Heart left ventricle (tissue), 13 donors: Measurements from ENCODE around the gene ATXN7L1.

Experiments
- POLR2A ChIP-seq, 2 donors: fragments of 450-650 bp; IDR thresholded peaks; one replicate each; pipeline ENCODE4 v1.6.1; 2017; ENCODE audit warnings: antibody characterized with exemption in 2 of 2, mild to moderate bottlenecking in 2 of 2, moderate library complexity in 2 of 2
- TF ChIP-seq, protein P1 (sequence below), 12 donors: fragments of 200-600 bp; sonication (generic) in 4 of 12; IDR thresholded peaks; one replicate each; pipeline versions ENCODE4 v1.5.0 to v1.8.0; 2018 to 2022; ENCODE audit warnings: antibody characterized with exemption in 12 of 12, mild to moderate bottlenecking in 5 of 12
- donor health status: ischemic (EF 13 %, LVEDD 7.1; RV severe dilation, severe dysfunction).
- donor health status: DM: no; HTN: yes; CAD: no.
- donor health status: DM: no; HTN: no; CAD: no.
- donor health status: ischemic (EF 25% LVEDD 6.9; RV normal size, moderate dysfunction).
- donor health status: ischemic (EF 25% LVEDD 5.7; RV mildly dilated, moderate dysfunction).
- donor health status: ischemic (EF 35%, LVEDD 5.7; RV mildly dilated, moderate dysfunction).
- donor health status: nonischemic (EF 11% LVEDD 7.7; RV severe dilation, severe dysfunction).
- donor health status: DM: yes; HTN: yes; CAD: no.
- donor health status: PGD.
- donor health status: ischemic (EF 29% LVEDD 5.4; RV normal size, mild dysfunction).
- donor health status: nonischemic (EF 23%, LVEDD 6.1; RV moderate dilation, normal function).

DNA sequence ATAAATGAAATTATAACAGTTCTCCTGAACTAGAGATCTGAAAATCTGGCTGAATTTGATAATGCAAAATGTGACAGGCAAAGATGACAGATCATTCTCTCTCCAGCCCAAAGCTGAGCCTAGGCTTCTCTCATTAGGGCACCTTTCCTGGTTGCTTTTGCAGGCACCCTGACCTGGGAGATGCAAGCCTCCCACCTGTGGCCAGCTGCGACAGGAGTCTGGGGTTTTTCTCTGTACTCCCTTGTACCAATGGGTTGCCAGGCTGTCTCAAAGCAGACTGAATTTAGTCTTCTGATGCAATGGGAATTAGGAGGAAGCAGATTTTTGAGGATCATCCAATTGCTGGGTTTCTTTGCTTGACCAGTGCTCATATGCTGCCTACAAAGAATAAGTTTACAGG lies 210.1 kb downstream of the ATXN7L1 start:
- TF ChIP-seq, protein P1, sequence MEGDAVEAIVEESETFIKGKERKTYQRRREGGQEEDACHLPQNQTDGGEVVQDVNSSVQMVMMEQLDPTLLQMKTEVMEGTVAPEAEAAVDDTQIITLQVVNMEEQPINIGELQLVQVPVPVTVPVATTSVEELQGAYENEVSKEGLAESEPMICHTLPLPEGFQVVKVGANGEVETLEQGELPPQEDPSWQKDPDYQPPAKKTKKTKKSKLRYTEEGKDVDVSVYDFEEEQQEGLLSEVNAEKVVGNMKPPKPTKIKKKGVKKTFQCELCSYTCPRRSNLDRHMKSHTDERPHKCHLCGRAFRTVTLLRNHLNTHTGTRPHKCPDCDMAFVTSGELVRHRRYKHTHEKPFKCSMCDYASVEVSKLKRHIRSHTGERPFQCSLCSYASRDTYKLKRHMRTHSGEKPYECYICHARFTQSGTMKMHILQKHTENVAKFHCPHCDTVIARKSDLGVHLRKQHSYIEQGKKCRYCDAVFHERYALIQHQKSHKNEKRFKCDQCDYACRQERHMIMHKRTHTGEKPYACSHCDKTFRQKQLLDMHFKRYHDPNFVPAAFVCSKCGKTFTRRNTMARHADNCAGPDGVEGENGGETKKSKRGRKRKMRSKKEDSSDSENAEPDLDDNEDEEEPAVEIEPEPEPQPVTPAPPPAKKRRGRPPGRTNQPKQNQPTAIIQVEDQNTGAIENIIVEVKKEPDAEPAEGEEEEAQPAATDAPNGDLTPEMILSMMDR (IDR thresholded peaks at IDR 0.05), result no peak
- no peak for TF ChIP-seq POLR2A (IDR thresholded peaks at IDR 0.05)
